Lung (tissue), 12 donors: ENCODE measurements around the gene ABR. TPM values are rescaled to one million over a fixed set of nuclear protein-coding genes. Genes with fewer than 3 reads are reported as not detected.
"Not testable (repeated sequence)": the region's sequence is repeated elsewhere in the genome, so short reads cannot be mapped to it uniquely, and the experiment has no call there.

ENCODE experiments used
- ATAC-seq: fragments of 200-7000 bp; cut with Tn5 transposase; one replicate; pipeline ENCODE4 v1.9.1; 2020; ENCODE audit warnings: moderate number of reproducible peaks; ENCODE audit not compliant: insufficient read depth, low FRiP score
- DNase-seq, 3 donors: peaks; one replicate each; pipeline ENCODE4 v3.0.0-alpha.2; 2013 to 2017
- H3K27ac ChIP-seq, 2 donors: one replicate each; pipeline ENCODE4 v1.5.1; 2013; ENCODE audit warnings: mild to moderate bottlenecking in 2 of 2, moderate library complexity in 2 of 2, control low read depth in 1 of 2, inconsistent platforms in 1 of 2, low read depth in 1 of 2, low read length in 1 of 2
- H3K27me3 ChIP-seq, 3 donors: one replicate each; pipeline ENCODE4 v1.5.1; 2013; ENCODE audit warnings: low read length in 2 of 3; ENCODE audit not compliant: control insufficient read depth in 3 of 3, insufficient read depth in 3 of 3
- H3K36me3 ChIP-seq, 4 donors: one replicate each; pipeline ENCODE4 v1.5.1; 2013; ENCODE audit warnings: low read length in 4 of 4, mild to moderate bottlenecking in 1 of 4, moderate library complexity in 1 of 4; ENCODE audit not compliant: control insufficient read depth in 4 of 4, insufficient read depth in 4 of 4
- H3K4me1 ChIP-seq, 5 donors: one replicate each; pipeline ENCODE4 v1.5.1; 2013; ENCODE audit warnings: low read length in 5 of 5, mild to moderate bottlenecking in 2 of 5, moderate library complexity in 1 of 5; ENCODE audit not compliant: control insufficient read depth in 5 of 5, insufficient read depth in 5 of 5
- H3K4me3 ChIP-seq: one replicate; pipeline ENCODE4 v1.5.1; 2013; ENCODE audit warnings: mild to moderate bottlenecking, control low read depth, moderate library complexity
- H3K9ac ChIP-seq, 2 donors: one replicate each; pipeline ENCODE4 v1.5.1; 2013; ENCODE audit warnings: low read length in 2 of 2, control low read depth in 1 of 2; ENCODE audit not compliant: insufficient read depth in 1 of 2
- H3K9me3 ChIP-seq, 4 donors: one replicate each; pipeline ENCODE4 v1.5.1; 2013; ENCODE audit warnings: low read length in 3 of 4, mild to moderate bottlenecking in 1 of 4, moderate library complexity in 1 of 4; ENCODE audit not compliant: control insufficient read depth in 4 of 4, insufficient read depth in 3 of 4
- CTCF ChIP-seq: IDR thresholded peaks from 2 replicates; pipeline ENCODE4 v1.5.1; 2012; ENCODE audit warnings: mild to moderate bottlenecking; ENCODE audit errors: control extremely low read depth, extremely low read depth
- WGBS, 2 donors: extraction: QIAGEN DNeasy Blood & Tissue Kit; methylation state at CpG; one replicate each; pipeline ENCODE4 v1.1.7; 2013; 5-methylcytosine and 5-hydroxymethylcytosine counted together
- polyA plus RNA-seq, 2 donors: library from polyadenylated mRNA; stranded (reverse); fragments of 200-250 nt; gene quantifications; one replicate each; pipeline ENCODE4 v1.2.1, GENCODE V29; 2013
- total RNA-seq, 2 donors: library from RNA; depleted of rRNA in 1 of 2; stranded (reverse); fragments of >200 nt in 1 of 2; gene quantifications; one replicate each; pipeline ENCODE4 v1.2.1, GENCODE V29; 2014 to 2021
- donor health status: control.
- donor health status: control.
- donor health status: Bipolar disorder and iron deficiency.
- donor health status: healthy.
- donor health status: DM: yes; HTN: yes; CAD: no.

The ABR gene
- total and polyA plus RNA-seq, 4 donors = 54.8 to 187 (median 70.2) TPM

- WGBS, 2 donors = 84 to 91% methylated on average over 9 of the region's 9 CpGs
- Histone ChIP-seq H3K9ac (no peak overlapping the region), H3K36me3 (peaks cover 0 to 41% (median 10%) of the 10 kb centered on the region in 4 donors), H3K9me3 (no peaks in the 10 kb centered on the region), H3K4me3 (no peak overlapping the region), H3K27ac (peak overlapping the region in 1 of 2 donors; percentile 24), H3K27me3 (no peaks in the 10 kb centered on the region), H3K4me1 (peaks cover 0 to 33% (median 11%) of the 10 kb centered on the region in 5 donors)
- TF ChIP-seq CTCF = no peak
- DNase-seq = no peak
- no peak for ATAC-seq
These were observed 134.3 kb downstream of the ABR start for GRCh38 chr17:1045456-1045855.

GRCh38 chr17:1044387-1045009, 135.3 kb downstream of the ABR start:
- H3K4me3 ChIP-seq, H3K27me3 ChIP-seq, DNase-seq, ATAC-seq, H3K9me3 ChIP-seq: not testable (repeated sequence)
- H3K9ac ChIP-seq = peak overlapping the region in 1 of 2 donors; percentile 23
- H3K36me3 ChIP-seq = peaks cover 0 to 37% (median 6%) of the 10 kb centered on the region in 4 donors
- 91 to 93% methylated on average over 12 to 13 of the region's 13 CpGs for WGBS, 2 donors
- peak overlapping the region; percentile 38 to 73 for H3K27ac ChIP-seq
- peaks cover 0 to 40% (median 18%) of the 10 kb centered on the region in 5 donors for H3K4me1 ChIP-seq

GRCh38 chr17:1043601-1044251, 136.1 kb downstream of the ABR start:
- 36 to 40% methylated on average over 19 to 21 of the region's 21 CpGs for WGBS, 2 donors
- Histone ChIP-seq H3K4me3 (no peak overlapping the region), H3K27ac (peak overlapping the region; percentile 38 to 73), H3K9ac (peak overlapping the region in 1 of 2 donors; percentile 25), H3K36me3 (peaks cover 0 to 34% (median 5%) of the 10 kb centered on the region in 4 donors), H3K4me1 (peaks cover 0 to 43% (median 18%) of the 10 kb centered on the region in 5 donors), H3K27me3 (no peaks in the 10 kb centered on the region), H3K9me3 (no peaks in the 10 kb centered on the region)
- no peak for TF ChIP-seq CTCF
- DNase-seq (peak; percentile 90 to 93 (median 90)), ATAC-seq (no peak)

- H3K4me1 ChIP-seq = peaks cover 0 to 33% (median 18%) of the 10 kb centered on the region in 5 donors
- no peak for ATAC-seq
- WGBS, 2 donors = 96 to 97% methylated on average over 19 of the region's 19 CpGs
- no peak for TF ChIP-seq CTCF
- H3K9me3 ChIP-seq = peaks cover 0 to 2% (median 0%) of the 10 kb centered on the region in 4 donors
- no peak overlapping the region for H3K9ac ChIP-seq
- DNase-seq = no peak
- no peaks in the 10 kb centered on the region for H3K27me3 ChIP-seq
- peaks cover 0 to 30% (median 5%) of the 10 kb centered on the region in 4 donors for H3K36me3 ChIP-seq
- no peak overlapping the region for H3K27ac ChIP-seq
- no peak overlapping the region for H3K4me3 ChIP-seq
These were observed 137.3 kb downstream of the ABR start for GRCh38 chr17:1042486-1042885.
